GM19238 (cell line): ENCODE results near the gene BTNL3.
"Not testable (repeated sequence)": the region's sequence is repeated elsewhere in the genome, so short reads cannot be mapped to it uniquely, and the experiment has no call there.

Experiments
- DNase-seq: peaks from one replicate; pipeline ENCODE4 v3.0.0; 2011; ENCODE audit warnings: low spot score; ENCODE audit not compliant: insufficient read length

The BTNL3 gene

GRCh38 chr5:181045857-181046256 lies 57.2 kb downstream of the BTNL3 start:
- DNase-seq = not testable (repeated sequence)

- DNase-seq = no peak
Observed at GRCh38 chr5:181047288-181047687, 58.6 kb downstream of the BTNL3 start.

- no peak for DNase-seq
Observed at GRCh38 chr5:181047921-181048320, 59.3 kb downstream of the BTNL3 start.

DNA sequence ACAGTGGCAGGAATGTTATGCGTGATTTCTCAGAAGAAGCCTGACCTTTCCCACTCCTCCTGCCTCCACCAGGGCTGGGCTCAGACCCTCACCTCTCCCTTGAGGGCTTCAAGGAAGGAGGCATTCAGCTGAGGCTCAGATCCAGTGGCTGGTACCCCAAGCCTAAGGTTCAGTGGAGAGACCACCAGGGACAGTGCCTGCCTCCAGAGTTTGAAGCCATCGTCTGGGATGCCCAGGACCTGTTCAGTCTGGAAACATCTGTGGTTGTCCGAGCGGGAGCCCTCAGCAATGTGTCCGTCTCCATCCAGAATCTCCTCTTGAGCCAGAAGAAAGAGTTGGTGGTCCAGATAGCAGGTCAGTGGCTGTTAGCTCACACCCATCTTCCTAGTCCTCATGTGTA lies 61.4 kb downstream of the BTNL3 start:
- no peak for DNase-seq

- no peak for DNase-seq
Observed at GRCh38 chr5:181051841-181052671, 63.4 kb downstream of the BTNL3 start.

GRCh38 chr5:181052672-181053487 lies 64.2 kb downstream of the BTNL3 start:
- DNase-seq = no peak

DNA sequence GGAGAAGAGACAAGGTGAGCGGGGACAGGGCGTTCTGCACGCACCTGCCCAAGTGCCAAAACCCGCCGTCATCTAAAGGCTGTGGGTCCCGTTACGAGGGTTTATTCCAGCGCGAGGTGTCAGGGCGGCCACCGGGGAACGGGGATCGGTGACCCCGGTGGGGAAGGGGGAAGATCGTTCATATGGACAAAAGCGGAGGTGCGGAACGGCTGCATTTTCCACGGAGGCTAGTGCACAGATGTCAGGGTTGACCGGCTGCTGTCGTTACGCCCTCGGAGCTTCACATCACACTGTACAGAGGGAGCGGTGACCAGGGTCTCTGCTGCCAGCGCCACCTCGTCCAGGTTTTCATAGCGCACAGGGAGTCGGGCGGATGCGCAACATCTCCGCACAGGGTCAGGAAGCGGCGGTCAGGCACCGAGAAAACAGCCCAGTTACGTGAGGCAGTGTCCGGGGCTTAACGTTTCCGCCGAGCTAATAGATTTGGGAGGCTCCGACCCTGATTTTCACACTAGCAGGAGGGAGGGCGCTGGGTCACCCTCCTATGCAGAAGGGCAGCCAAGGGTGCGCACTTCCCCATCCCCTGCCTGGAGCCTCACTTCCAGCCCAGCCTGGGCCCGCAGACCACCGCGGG lies 65.0 kb downstream of the BTNL3 start:
- no peak for DNase-seq

DNA sequence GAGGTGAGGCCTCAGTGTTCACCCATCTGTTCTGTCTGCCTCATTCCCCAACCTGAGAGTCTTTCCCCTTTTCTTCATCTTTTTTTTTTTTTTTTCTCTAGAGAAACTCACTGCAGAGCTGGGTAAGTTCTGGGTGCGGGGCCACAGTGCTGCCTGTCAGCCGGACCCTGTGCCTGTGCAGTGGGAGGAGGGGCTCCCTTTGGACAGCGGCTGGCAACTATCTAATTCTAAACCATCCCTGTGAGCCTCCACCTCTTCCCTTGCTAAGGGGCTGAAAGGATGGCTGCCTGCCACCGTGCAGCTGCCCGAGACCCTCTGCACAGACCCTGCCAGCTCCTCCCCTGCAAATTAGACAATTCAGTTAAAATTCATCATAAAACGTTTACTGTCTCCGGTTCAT lies 65.5 kb downstream of the BTNL3 start:
- DNase-seq = no peak

DNA sequence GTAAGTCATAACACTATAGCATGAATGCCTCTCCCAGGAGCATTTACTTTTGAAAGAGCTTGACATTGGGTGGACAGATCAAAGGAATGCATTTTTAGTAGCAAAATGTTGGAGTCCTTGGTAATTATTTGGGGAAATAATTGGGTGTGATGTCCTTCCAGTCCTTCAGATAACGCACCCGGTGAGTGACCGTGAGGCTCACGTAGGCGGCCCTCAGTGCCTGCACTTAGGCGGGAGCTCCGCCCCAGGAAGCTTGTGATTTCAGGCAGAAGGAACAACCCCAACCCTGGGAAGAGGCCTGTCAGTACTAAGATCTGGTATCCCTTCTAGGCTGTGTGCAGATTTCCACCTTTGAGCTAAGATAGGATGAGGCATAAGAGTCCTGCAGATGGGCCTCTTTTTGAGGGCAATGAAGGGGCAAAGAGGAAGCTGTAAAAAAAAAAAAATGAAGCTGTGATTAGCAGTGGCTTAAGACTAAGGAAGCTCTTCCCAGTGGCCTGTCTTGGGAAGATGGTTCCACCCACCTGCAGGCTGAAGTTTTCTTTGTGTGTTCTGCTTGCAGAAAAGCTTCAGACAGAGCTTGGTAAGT lies 66.3 kb downstream of the BTNL3 start:
- DNase-seq = no peak
